A549 (cell line): ENCODE measurements around the gene BCAT1.

Source experiments
- POLR2A ChIP-seq: IDR thresholded peaks from 2 replicates; pipeline ENCODE4 v1.6.1; 2012; ENCODE audit warnings: mild to moderate bottlenecking, low read length
- REST ChIP-seq: fragments of 200-600 bp; sonication (generic); IDR thresholded peaks from 2 replicates; pipeline ENCODE4 v1.6.1; 2016; ENCODE audit warnings: antibody characterized with exemption, mild to moderate bottlenecking, moderate library complexity
- TF ChIP-seq, protein P1 (sequence below): IDR thresholded peaks from 2 replicates; pipeline ENCODE4 v1.6.1; 2012
- TF ChIP-seq, protein P2 (sequence below): fragments of >200 bp; sonication (Bioruptor Twin); formaldehyde crosslinking; IDR thresholded peaks from 3 replicates; pipeline ENCODE4 v1.6.1; 2016

DNA sequence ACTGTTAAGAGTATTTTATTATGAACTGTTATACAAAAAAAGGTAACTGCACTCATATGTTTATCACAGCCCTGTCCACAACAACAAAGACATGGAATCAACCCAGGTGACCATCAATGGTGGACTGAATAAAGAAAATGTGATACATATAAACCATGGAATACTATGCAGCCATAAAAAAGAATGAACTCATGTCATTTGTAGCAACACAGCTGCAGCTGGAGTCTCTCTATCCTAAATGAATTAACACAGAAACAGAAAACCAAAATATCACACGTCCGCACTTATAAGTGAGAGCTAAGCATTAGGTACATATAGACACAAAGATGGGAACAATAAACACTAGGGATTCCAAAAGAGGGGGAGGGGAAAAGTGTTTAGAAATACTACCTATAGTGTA, 95.8 kb downstream of the BCAT1 start:
- TF ChIP-seq, protein P1, sequence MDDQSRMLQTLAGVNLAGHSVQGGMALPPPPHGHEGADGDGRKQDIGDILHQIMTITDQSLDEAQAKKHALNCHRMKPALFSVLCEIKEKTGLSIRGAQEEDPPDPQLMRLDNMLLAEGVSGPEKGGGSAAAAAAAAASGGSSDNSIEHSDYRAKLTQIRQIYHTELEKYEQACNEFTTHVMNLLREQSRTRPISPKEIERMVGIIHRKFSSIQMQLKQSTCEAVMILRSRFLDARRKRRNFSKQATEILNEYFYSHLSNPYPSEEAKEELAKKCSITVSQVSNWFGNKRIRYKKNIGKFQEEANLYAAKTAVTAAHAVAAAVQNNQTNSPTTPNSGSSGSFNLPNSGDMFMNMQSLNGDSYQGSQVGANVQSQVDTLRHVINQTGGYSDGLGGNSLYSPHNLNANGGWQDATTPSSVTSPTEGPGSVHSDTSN, result no peak
- TF ChIP-seq POLR2A (no peak), REST (no peak)
- TF ChIP-seq, protein P2, sequence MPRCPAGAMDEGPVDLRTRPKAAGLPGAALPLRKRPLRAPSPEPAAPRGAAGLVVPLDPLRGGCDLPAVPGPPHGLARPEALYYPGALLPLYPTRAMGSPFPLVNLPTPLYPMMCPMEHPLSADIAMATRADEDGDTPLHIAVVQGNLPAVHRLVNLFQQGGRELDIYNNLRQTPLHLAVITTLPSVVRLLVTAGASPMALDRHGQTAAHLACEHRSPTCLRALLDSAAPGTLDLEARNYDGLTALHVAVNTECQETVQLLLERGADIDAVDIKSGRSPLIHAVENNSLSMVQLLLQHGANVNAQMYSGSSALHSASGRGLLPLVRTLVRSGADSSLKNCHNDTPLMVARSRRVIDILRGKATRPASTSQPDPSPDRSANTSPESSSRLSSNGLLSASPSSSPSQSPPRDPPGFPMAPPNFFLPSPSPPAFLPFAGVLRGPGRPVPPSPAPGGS, result no peak
